ENCODE measurements around the gene DPH3. TPM values are rescaled to one million over a fixed set of nuclear protein-coding genes. Genes with fewer than 3 reads are reported as not detected.

DPH3 gene
- total and polyA plus RNA-seq, 7 donors: 23.5 to 108 (median 51.4) TPM

DNA sequence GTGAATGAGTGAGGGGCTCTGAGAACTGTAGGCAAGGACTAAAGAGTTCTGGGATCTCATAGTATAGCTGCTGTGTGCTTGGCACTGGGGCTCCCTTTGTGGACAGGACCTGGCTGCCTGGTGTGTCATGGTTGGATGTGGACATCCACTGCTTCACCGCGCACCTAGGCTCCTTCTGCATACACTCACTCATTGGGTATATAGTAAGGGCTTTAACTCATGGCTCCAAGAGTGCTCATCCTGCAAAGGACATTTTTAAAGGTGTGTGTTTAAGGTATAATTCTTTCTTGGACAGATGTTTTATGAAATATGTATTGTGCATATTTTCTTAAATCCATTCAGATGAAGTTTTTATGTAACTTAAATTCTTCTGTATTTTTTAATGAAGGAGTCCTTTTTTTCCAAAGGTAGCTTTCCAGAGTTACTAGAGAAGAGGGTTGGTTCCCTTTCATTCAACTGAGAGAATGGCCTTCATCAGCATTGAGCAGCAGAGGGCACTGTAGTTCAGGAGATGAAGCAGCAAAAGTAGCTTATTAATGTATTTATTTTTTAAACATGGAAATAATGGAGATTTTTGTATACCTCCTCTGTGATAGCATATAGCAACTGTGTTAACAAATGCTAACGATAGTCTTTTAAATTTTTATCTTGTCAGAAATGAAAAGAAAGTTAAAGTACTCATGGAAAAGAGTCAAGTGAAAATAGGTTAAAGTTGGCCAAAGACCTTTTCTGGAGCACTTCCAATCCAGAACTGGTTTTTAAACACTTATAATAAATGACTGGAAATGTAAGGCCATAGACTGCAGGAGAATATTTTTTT is 25.5 kb upstream of the DPH3 start:
- 65 to 73% (median 71%) methylated on average over 3 of the region's 3 CpGs for WGBS, 3 donors
- Histone ChIP-seq H3K4me1 (peaks cover 36% of the 10 kb centered on the region), H3K27ac (peak overlapping the region; percentile 80), H3K4me3 (no peak overlapping the region), H3K9me3 (no peaks in the 10 kb centered on the region), H3K27me3 (ENCODE audit: insufficient read depth in 3 of 3, low read length in 2 of 3) (no peaks in the 10 kb centered on the region), H3K36me3 (ENCODE audit: insufficient read depth in 1 of 2, low read depth in 1 of 2) (peaks cover 0 to 5% of the 10 kb centered on the region in 2 donors)
- DNase-seq (no peak), ATAC-seq (peak in 2 of 4 donors; percentile 38 to 65)
- intact Hi-C loops (cut with DNase I): loop anchor here (1.0 to 2.0 kb wide), 2 partner anchors 260 to 261 kb away; no protein-coding TSS in a partner anchor
- TF ChIP-seq, protein P1, sequence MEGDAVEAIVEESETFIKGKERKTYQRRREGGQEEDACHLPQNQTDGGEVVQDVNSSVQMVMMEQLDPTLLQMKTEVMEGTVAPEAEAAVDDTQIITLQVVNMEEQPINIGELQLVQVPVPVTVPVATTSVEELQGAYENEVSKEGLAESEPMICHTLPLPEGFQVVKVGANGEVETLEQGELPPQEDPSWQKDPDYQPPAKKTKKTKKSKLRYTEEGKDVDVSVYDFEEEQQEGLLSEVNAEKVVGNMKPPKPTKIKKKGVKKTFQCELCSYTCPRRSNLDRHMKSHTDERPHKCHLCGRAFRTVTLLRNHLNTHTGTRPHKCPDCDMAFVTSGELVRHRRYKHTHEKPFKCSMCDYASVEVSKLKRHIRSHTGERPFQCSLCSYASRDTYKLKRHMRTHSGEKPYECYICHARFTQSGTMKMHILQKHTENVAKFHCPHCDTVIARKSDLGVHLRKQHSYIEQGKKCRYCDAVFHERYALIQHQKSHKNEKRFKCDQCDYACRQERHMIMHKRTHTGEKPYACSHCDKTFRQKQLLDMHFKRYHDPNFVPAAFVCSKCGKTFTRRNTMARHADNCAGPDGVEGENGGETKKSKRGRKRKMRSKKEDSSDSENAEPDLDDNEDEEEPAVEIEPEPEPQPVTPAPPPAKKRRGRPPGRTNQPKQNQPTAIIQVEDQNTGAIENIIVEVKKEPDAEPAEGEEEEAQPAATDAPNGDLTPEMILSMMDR (IDR thresholded peaks at IDR 0.05): peak; percentile 81

DNA sequence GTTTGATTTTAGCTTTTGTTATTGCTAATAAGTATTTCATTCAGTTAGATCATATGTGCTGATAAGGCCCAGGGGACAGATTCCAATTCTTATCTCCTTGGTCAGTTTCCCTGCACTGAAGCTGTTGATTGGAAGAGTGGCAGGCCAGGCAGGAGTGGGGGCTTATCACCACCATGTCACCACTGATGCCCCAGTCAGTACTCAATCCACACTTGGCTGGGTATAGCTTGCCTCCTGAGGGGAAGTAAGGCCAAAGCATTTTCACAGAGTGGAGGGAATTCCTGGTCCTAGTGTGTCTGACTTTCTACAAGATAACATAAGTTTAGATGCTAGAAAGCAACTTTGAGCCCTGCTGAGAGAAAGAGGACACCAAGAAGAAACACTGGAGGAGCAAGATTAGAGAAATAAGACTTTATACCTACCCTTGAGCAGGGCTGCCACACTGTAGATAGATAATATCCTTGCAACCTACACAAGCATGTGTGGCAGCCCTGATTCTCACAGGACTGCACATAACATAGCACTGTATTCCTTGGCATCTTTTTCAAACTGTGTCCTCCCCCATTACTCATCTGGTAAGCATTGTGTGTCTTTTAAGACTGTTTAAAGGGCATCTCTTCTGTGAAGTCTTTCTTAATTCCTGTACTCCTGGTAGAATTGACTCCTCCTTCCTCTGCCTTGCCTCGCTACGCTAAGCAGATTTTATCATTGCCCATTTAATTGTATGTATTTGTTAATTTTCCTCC is 24.6 kb upstream of the DPH3 start:
- Histone ChIP-seq H3K9me3 (no peaks in the 10 kb centered on the region), H3K27ac (peak overlapping the region; percentile 80), H3K36me3 (ENCODE audit: insufficient read depth in 1 of 2, low read depth in 1 of 2) (no peaks in the 10 kb centered on the region), H3K4me3 (no peak overlapping the region), H3K4me1 (peaks cover 39% of the 10 kb centered on the region), H3K27me3 (ENCODE audit: insufficient read depth in 3 of 3, low read length in 2 of 3) (no peaks in the 10 kb centered on the region)
- DNase-seq: no peak
- WGBS, 3 donors: 84 to 93% (median 85%) methylated on average over 2 of the region's 2 CpGs
- ATAC-seq: peak in 1 of 4 donors; percentile 6
- TF ChIP-seq, protein P1 (IDR thresholded peaks at IDR 0.05): no peak
- intact Hi-C loops (cut with DNase I): loop anchor here in 1 of 2 donors (2.0 kb wide), 1 partner anchor 223 kb away; the partner anchor contains the start of gene RFTN1

DNA sequence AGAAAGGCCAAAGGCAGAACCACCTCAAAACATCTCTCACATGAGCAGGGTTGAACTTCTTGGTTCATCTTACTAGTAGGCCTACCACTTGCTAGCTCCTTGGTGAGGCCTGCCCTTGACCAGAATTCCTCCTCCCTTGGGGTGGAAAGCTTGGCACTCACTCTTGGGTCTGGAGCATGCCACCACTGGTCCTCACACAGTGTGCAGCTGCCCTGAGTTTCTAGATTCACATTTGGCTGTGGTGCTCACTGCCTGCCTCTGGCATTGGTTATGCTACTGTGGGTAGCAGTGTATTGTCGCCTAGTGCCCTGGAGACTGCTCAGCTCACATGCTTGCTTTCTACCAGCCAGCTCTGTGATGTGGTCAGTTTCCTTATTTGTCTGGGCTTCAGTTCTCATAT is 23.9 kb upstream of the DPH3 start:
- TF ChIP-seq, protein P1 (IDR thresholded peaks at IDR 0.05): no peak
- H3K36me3 ChIP-seq (ENCODE audit: insufficient read depth in 1 of 2, low read depth in 1 of 2): peaks cover 0 to 4% of the 10 kb centered on the region in 2 donors
- H3K27ac ChIP-seq: peak overlapping the region; percentile 80
- WGBS, 3 donors: 27 to 30% (median 29%) methylated on average over 1 of the region's 1 CpG
- no peak overlapping the region for H3K4me3 ChIP-seq
- intact Hi-C loops (cut with DNase I): loop anchor here in 1 of 2 donors (2.0 kb wide), 1 partner anchor 224 kb away; the partner anchor contains the start of gene RFTN1
- no peaks in the 10 kb centered on the region for H3K9me3 ChIP-seq
- H3K27me3 ChIP-seq (ENCODE audit: insufficient read depth in 3 of 3, low read length in 2 of 3): no peaks in the 10 kb centered on the region
- ATAC-seq: peak; percentile 80 to 93 (median 88)
- DNase-seq: peak in 1 of 2 donors; percentile 57
- H3K4me1 ChIP-seq: peaks cover 39% of the 10 kb centered on the region

DNA sequence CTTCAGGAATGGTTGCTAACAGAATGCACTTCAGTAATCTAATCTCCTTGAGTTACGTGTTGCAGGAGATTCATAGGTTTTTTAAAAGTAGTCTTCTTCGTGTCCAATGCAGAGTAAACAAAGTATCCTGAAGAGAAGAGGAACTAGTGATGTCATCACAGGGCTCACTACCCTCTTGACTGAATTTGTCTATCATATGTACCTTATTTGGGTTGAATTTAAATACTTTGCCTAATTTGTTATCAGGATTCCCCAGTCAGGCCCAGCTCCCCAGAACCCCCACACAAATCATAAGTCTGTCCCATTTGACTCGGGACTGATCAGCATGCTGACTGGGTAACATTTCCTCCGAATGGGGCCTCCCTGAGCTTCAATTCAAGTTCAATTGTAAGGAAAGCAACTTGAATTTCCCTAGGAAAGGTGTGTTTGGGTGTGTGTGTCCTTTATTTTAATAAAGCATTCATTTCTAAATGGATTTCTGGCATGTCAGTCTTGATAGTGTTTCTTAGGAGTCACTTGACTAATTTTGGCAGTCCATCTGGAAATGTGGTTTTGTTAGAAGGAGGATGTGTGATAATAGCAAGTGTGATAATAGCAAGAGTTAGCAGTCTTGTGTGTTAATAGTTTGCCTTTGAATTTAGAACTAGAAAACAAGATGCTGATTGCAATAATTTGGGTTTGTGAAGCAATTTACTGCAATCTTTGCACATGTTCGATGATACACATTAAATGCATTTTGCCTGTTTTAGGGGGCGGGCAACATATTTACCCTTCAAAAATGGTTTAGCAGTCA is 22.2 kb upstream of the DPH3 start:
- Histone ChIP-seq H3K9me3 (no peaks in the 10 kb centered on the region), H3K36me3 (ENCODE audit: insufficient read depth in 1 of 2, low read depth in 1 of 2) (peaks cover 5 to 12% of the 10 kb centered on the region in 2 donors), H3K27ac (peak overlapping the region; percentile 80), H3K4me3 (no peak overlapping the region), H3K4me1 (peaks cover 39% of the 10 kb centered on the region), H3K27me3 (ENCODE audit: insufficient read depth in 3 of 3, low read length in 2 of 3) (no peaks in the 10 kb centered on the region)
- 54 to 61% (median 58%) methylated on average over 6 of the region's 6 CpGs for WGBS, 3 donors
- no peak for ATAC-seq
- intact Hi-C loops (cut with DNase I): no loop called here
- DNase-seq: no peak
- TF ChIP-seq, protein P1 (IDR thresholded peaks at IDR 0.05): no peak

Measured in psoas muscle (tissue), 8 donors.